Right cardiac atrium (tissue), 5 donors: ENCODE data around the gene PLAAT2. TPM values are rescaled to one million over a fixed set of nuclear protein-coding genes. Genes with fewer than 3 reads are reported as not detected.
A peak's percentile ranks its signal among the peaks of the same experiment; 100 is the strongest.

Source experiments
- ATAC-seq, 2 donors: fragments of 200-7000 bp; cut with Tn5 transposase; one replicate each; pipeline versions ENCODE4 v1.8.0 to v1.9.1; 2020; ENCODE audit warnings: moderate library complexity in 2 of 2, mild to moderate bottlenecking in 1 of 2
- DNase-seq, 3 donors: peaks; one replicate each; pipeline ENCODE4 v3.0.0-alpha.2; 2020
- H3K27ac ChIP-seq: one replicate; pipeline ENCODE4 v1.5.1; 2013; ENCODE audit warnings: mild to moderate bottlenecking, low read length, control low read depth, moderate library complexity
- H3K27me3 ChIP-seq: one replicate; pipeline ENCODE4 v1.6.1; 2013; ENCODE audit not compliant: control insufficient read depth, insufficient read depth
- H3K4me1 ChIP-seq: one replicate; pipeline ENCODE4 v1.6.1; 2013; ENCODE audit warnings: low read length; ENCODE audit not compliant: control insufficient read depth, insufficient read depth
- H3K4me3 ChIP-seq: one replicate; pipeline ENCODE4 v1.5.1; 2013; ENCODE audit warnings: low read length, control low read depth
- H3K9me3 ChIP-seq: one replicate; pipeline ENCODE4 v1.6.1; 2013; ENCODE audit warnings: low read length; ENCODE audit not compliant: control insufficient read depth
- WGBS: extraction: QIAGEN DNeasy Blood & Tissue Kit; methylation state at CpG from one replicate; pipeline ENCODE4 v1.1.7; 2013; 5-methylcytosine and 5-hydroxymethylcytosine counted together
- intact Hi-C, 4 donors: fragments of 100-400 bp; cut with DNase I; formaldehyde crosslinking; loops; one replicate each; pipeline versions ENCODE4 v1.11.0 to v1.14.0; 2022 to 2023
- polyA plus RNA-seq: library from polyadenylated mRNA; stranded (reverse); fragments of 200-250 nt; gene quantifications from one replicate; pipeline ENCODE4 v1.2.3, GENCODE V29; 2013
- total RNA-seq, 4 donors: library from RNA; stranded (reverse); fragmentation: NEBNext Ultra II Directional; extraction: Animal tissue kit (Norgen Biotek cat#: 25700); gene quantifications; one replicate each; pipeline ENCODE4 v1.2.1, GENCODE V29; 2021
- donor health status: healthy with polysubstance abuse.
- donor health status: DM: no; HTN: yes; CAD: no.
- donor health status: DM: no; HTN: no; CAD: no.
- donor health status: DM: no; HTN: yes; CAD: no; lungs with severe emphysema.
- donor health status: DM: yes; HTN: yes; CAD: no.

The PLAAT2 gene
- total and polyA plus RNA-seq, 5 donors: 0.31 to 0.66 TPM; not detected in 3

DNA sequence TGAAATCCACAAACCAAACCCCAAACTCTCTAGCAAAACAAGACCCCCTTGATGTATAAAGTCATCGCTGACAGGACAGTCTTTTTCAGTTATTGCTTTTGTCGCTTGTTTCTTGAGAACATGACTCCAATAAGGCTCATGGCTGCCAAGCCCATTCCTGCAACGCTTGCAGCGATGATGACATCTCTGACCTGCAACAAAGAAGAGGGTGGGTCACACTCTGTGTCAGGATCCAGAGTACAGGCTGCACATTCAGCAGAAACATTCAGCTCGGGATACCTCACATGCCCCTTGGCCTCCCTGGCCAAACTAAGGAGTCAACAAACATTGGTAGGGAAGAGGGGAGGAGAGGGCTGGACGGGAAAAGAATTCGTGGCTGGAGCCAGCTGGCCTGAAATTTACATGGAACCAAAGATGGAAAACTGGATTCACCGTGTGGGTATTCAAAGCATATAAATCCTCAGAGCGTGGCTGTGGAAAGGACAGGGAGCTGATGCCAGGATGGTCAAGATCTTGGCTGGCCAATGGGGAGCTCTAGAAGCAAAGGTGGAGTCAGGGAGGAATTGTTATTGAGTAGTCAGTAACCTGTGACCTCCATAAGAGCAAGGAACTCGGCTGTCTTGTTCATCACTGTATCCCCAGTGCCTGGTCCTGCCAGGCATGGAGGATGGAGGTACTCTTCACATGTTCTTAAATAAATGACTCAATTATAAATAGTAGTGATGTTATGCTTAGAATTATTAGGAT is 11.8 kb upstream of the PLAAT2 start:
- DNase-seq (peak; percentile 49 to 56 (median 55)), ATAC-seq (peak; percentile 89 to 92)
- WGBS: 39% methylated on average over 10 of the region's 10 CpGs
- no peaks in the 10 kb centered on the region for H3K9me3 ChIP-seq
- intact Hi-C loops: no loop called here
- peak overlapping the region; percentile 93 for H3K27ac ChIP-seq
- no peaks in the 10 kb centered on the region for H3K27me3 ChIP-seq
- peak overlapping the region; percentile 33 for H3K4me3 ChIP-seq
- peaks cover 11% of the 10 kb centered on the region for H3K4me1 ChIP-seq

DNA sequence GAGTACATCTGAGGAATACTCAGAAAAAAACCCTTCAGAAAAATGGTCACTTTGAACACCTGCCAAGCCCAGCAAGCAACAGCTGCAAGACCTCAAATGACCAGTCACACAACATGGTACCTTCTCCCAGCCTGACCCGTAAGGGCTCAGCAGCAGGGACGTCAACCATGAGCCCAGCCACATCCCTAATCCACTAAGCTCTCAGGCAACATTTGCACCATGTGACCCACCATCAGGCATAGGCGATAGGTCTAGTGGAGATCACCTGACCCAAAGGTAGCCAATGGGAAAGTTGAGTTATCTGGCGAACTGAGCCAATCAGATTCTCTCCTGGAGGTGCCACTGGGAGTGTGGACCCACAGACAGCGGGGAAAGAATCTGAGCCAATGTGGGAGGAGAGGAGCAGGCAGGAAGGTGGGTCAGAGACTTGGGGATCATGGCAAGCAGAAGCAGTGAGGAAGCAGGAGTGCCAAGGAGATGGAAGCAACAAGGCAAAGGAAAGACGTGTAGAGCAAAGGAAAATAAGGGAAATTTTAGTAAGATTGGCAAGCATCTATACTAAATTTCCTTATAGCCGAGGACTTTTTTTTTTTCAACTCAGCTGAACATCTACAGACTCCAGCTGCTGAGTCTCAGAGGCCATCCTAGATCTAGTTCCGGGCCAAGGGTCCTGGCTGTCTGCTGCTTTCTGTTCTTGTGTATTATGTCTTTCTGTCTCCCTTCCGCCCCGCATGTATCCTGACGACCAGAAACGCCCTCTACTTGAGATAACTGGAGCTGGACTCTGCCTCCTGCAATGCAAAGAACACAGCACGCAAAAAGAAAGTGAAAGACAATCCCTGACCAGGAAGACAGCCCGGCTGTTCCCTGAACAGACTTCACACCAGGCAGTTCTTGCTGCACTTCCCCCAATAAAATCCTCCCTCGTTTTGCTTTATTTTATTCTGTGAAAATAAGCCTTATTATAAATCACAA is 11.0 kb upstream of the PLAAT2 start:
- peak in 2 of 3 donors; percentile 52 to 75 for DNase-seq

DNA sequence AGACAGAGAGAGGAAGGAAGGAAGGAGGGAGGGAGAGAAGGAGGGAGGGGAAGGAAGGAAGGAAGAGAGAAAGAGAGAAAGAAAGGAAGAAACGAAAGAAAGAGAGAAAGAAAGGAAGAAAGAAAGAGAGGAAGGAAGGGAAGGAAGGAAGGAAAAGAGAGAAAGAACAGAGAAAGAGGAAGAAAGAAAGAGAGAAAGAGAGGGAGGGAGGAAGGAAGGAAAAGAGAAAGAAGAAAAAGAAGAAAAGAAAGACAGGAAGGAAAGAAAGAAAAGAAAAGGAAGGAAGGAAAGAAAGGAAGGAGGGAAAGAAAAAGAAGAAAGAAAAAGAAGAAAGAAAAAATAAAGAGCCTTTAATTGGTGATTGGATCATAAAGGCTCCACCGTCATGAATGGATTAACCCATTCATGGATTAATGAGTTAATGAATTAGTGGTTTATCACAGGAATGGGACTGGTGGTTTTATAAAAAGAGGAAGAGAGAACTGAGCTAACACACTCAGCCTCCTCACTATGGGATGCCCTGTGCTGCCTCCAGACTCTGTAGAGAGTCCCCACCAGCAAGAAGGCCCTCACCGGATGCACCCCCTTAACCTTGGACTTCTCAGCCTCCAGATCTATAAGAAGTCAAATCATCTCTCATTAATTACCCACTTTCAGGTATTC is 9.0 kb upstream of the PLAAT2 start:
- Histone ChIP-seq H3K27ac (no peak overlapping the region), H3K9me3 (no peaks in the 10 kb centered on the region), H3K4me1 (peaks cover 10% of the 10 kb centered on the region), H3K4me3 (no peak overlapping the region), H3K27me3 (no peaks in the 10 kb centered on the region)
- intact Hi-C loops: no loop called here
- WGBS: 60% methylated on average over 3 of the region's 3 CpGs
- DNase-seq (no peak), ATAC-seq (no peak)

More for the DNA sequence above, 11.0 kb upstream of the PLAAT2 start:
- Histone ChIP-seq H3K4me1 (peaks cover 11% of the 10 kb centered on the region), H3K4me3 (peak overlapping the region; percentile 33), H3K9me3 (no peaks in the 10 kb centered on the region), H3K27ac (peak overlapping the region; percentile 93), H3K27me3 (no peaks in the 10 kb centered on the region)
- ATAC-seq: peak; percentile 89 to 91
- intact Hi-C loops: no loop called here
- WGBS: 36% methylated on average over 15 of the region's 15 CpGs

DNA sequence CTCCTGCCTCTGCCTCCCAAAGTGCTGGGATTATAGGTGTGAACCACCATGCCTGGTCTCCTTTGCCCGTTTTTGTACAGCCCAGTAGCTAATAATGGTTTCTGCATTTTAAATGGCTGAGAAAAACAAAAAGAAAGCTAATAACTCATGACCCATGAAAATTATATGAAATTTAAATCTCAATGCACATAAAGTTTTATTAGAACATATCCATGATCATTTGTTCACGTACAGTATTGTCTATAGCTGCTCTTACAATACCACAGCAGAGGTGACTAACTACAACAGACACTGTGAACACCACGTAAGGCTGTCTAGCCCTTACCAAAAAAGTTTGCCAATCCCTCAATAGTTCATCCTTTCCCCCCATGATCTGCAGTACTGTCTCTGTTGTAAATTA is 6.4 kb upstream of the PLAAT2 start:
- no peak for DNase-seq
- Histone ChIP-seq H3K9me3 (no peaks in the 10 kb centered on the region), H3K27me3 (no peaks in the 10 kb centered on the region), H3K27ac (no peak overlapping the region), H3K4me3 (no peak overlapping the region), H3K4me1 (peaks cover 6% of the 10 kb centered on the region)
- intact Hi-C loops: no loop called here
- ATAC-seq: no peak
- WGBS: 86% methylated on average over 3 of the region's 3 CpGs

DNA sequence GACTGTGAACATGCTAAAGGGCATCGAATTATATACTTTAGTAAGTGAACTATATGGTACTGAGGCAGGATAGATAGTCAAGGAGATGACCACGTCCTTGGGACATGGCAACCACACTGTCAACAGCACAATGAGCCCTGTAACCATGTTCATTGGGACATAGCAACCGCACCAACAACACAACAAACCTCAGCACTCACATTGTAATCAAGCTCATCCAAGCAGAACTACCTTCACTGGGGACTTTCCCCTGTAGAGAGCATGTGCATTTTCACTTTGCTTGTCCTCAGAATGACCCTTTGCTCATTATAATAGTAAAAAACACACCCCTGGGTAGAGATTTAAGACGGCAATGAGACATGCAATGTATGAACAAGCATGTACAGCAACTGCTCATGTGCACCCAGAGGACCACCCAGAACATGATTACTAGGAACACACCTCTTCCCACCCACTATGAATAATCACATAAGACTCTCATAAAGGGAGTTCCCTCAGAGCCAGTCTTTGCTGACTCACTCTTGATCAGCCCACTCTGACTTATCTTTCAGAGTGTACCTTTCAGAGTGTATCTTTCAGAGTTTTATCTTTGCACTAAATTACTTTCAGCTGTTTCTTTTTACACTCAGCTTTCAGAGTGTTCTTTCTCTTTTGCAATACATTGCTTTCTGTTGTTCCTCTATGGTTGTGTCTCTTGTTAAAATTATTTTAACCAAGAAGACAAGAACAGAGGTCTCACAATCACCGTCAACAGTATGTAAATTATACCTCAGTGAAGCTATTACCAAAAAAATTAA is 4.1 kb upstream of the PLAAT2 start:
- peak; percentile 88 to 92 for ATAC-seq
- no peak overlapping the region for H3K4me3 ChIP-seq
- no peak for DNase-seq
- peak overlapping the region; percentile 66 for H3K27ac ChIP-seq
- no peaks in the 10 kb centered on the region for H3K9me3 ChIP-seq
- peaks cover 2% of the 10 kb centered on the region for H3K4me1 ChIP-seq
- H3K27me3 ChIP-seq: no peaks in the 10 kb centered on the region
- 31% methylated on average over 5 of the region's 5 CpGs for WGBS
- intact Hi-C loops: no loop called here

DNA sequence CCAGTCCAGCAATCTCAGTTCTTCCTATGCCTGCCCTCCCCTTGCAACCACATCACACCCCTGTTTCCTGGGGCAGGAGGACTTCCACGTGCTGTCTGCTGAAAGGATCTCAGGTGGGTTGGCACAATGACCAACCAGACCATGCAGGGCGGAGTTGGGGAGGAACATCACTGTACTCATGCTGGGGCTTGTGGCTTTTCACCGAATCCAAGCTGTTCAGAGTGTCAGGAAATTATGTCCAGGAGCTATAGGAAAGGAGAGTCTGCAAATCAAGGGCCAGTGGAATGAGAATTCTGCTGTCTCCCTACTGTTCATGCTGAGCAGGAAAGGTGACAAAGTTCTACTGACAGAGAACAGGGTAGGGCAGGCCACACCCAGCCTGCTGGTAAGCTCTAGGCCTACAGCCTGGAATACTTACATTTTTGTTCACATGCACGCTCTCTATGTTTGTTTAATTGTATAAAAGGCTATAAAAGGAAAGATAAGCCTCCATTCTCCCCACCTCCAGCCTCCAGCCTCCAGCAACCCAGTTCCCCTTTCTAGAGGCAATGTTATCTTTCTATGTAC is 1.7 kb upstream of the PLAAT2 start:
- H3K4me1 ChIP-seq: peaks cover 4% of the 10 kb centered on the region
- H3K27ac ChIP-seq: no peak overlapping the region
- H3K27me3 ChIP-seq: no peaks in the 10 kb centered on the region
- WGBS: 83% methylated on average over 4 of the region's 4 CpGs
- intact Hi-C loops: no loop called here
- ATAC-seq (no peak), DNase-seq (no peak)
- H3K4me3 ChIP-seq: no peak overlapping the region
- H3K9me3 ChIP-seq: no peaks in the 10 kb centered on the region

DNA sequence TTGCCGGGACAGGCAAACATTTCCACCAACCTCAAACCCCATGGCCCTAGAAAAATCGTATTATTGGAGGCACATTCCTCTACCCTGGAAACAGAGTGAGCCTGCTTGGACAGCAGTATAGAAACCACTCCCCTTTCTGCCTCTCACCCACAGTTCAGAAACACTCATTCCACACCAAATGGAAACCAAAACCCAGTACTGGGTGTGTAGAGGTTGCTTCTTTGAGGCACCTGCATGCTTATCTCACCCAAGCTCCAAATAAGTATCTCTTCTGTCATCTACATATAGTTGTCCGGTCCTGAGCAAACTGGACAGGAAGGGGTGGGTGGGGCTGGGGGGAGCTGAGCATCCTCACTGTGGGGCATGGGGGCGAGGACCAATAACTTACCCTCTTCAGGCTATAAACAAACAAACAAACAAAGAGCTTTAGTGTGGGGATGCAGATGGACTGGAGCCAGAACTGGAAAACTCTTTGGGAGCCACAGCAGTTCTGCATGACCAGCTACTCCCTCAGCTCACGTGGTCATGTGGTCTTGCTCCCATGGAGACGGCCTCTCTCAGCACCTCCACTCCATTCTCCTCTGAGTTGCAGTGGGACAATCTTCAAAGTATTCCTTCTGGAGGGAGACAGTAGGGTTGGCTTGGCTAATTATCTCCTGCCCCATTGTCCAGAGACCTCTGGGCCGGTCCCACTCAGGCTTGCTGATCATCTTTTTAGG is 1.0 kb upstream of the PLAAT2 start:
- peaks cover 4% of the 10 kb centered on the region for H3K4me1 ChIP-seq
- no peak overlapping the region for H3K4me3 ChIP-seq
- H3K27ac ChIP-seq: no peak overlapping the region
- 82% methylated on average over 7 of the region's 7 CpGs for WGBS
- intact Hi-C loops: no loop called here
- DNase-seq (no peak), ATAC-seq (no peak)
- no peaks in the 10 kb centered on the region for H3K9me3 ChIP-seq
- H3K27me3 ChIP-seq: no peaks in the 10 kb centered on the region

DNA sequence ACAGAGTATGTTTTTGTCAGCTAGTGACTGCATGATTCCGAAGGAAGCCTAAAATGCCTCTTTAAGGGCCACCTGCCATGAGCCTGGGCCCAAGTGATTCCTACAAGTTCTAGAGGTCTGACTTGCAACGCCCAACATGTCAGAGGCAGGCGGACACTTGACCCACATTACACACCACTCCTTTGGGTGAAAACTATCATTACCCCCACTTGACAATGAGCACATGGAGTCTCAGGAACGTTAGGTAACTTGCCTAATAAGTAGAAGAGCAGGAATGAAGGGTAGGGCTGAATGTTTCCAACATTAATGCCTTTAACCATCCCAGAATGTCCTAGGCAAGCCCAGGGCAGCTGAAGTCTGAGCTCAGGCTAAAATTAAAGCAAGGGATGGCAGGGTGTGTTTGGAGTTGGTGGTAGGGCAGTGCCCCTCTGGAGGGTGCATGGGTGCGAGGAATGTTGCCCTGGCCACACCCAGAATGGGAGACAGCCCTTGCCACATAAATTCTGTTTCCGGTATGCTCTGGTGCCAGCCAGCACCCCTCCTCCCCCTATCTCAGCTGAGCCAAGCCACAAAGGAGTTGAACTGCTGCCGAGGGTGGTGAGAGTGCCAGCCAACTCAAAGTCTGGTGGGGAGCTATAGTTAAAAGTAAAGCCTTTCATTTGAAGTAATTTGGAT is 2.5 kb downstream of the PLAAT2 start:
- WGBS: 63% methylated on average over 7 of the region's 7 CpGs
- Histone ChIP-seq H3K27ac (no peak overlapping the region), H3K27me3 (no peaks in the 10 kb centered on the region), H3K9me3 (no peaks in the 10 kb centered on the region), H3K4me3 (no peak overlapping the region), H3K4me1 (peaks cover 2% of the 10 kb centered on the region)
- ATAC-seq (peak; percentile 53 to 69), DNase-seq (peak in 2 of 3 donors; percentile 68 to 74)
- intact Hi-C loops: no loop called here

DNA sequence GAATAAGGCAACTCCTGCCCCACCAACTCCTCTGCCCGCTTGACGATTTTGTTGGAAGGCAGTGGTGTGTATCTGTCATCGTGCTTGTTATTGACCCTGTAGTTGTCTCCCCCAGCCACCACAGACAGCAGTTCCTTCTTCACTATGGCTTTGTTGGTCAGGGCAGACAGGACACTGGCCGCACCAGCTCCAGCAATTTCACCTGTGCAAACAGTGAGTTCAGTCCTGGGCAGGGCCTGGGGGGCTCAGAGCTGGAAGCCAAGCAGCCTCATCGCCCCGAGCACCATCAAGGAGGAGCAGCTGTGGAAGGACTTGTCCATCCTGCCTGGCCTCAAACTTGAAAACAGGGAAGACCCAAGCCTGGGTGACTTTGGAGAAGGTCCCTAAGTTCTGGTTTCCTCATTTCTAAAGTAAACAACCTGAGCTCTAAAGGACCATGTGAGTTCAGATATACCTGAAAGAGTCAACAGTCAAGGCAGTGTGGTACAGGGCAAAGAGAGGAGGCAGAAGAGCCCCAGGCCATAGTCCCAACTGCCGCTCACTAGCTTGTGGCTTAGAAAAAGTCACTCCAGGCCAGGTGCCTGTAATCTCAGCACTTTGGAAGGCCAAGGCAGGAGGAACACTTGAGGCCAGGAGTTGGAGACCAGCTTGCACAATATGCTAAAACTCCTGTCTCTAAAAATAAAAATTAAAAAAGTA is 4.6 kb downstream of the PLAAT2 start:
- WGBS: 95% methylated on average over 7 of the region's 7 CpGs
- Histone ChIP-seq H3K27me3 (no peaks in the 10 kb centered on the region), H3K27ac (no peak overlapping the region), H3K4me3 (no peak overlapping the region), H3K9me3 (no peaks in the 10 kb centered on the region), H3K4me1 (peaks cover 2% of the 10 kb centered on the region)
- ATAC-seq (no peak), DNase-seq (no peak)
- intact Hi-C loops: no loop called here
